K562 (cell line): ENCODE data around the gene PRELID1. TPM values are rescaled to one million over a fixed set of nuclear protein-coding genes. Genes with fewer than 3 reads are reported as not detected.

Source experiments
- ATAC-seq: fragments of 200-7000 bp; cut with Tn5 transposase; 3 replicates; pipeline ENCODE4 v1.9.1; 2020; ENCODE audit warnings: moderate library complexity
- BruUV-seq: library from RNA; stranded (reverse); fragments of 400-500 nt; replicated peaks from 2 replicates; lab custom pipeline; 2021; lab: Mats Ljungman, UMichigan
- CTCF ChIA-PET: fragments of 300-600 bp; formaldehyde crosslinking; extraction: SDS; loops from one replicate; lab custom pipeline; 2021; ENCODE audit warnings: low intra/inter-chr PET ratio; lab: Yijun Ruan, JAX
- POLR2A ChIA-PET: fragments of 300-600, 350-650 bp; sonication (Branson Sonifier 250); formaldehyde crosslinking; extraction: SDS; loops from one replicate; lab custom pipeline; 2021; ENCODE audit warnings: antibody characterized with exemption, inconsistent platforms; lab: Yijun Ruan, JAX
- DNase-seq, 4 experiments: peaks; one replicate each; pipeline versions ENCODE4 v3.0.0 to v3.0.0-alpha.2; 2011 to 2018; ENCODE audit warnings: low spot score in 3 of 4, mixed read lengths in 3 of 4; ENCODE audit errors: extremely low read depth in 1 of 4
- FAIRE-seq: peaks from 2 replicates; lab custom pipeline; 2011; peaks lifted over from hg19 to GRCh38; lab: Jason Lieb, UNC
- H2AFZ ChIP-seq: 2 replicates; pipeline ENCODE4 v1.6.0; 2011; ENCODE audit warnings: low read depth, low read length, control low read depth, inconsistent platforms
- H3K27ac ChIP-seq: fragments of 200-600 bp; 3 replicates; pipeline ENCODE4 v1.8.0; 2011; ENCODE audit warnings: low read depth, mild to moderate bottlenecking, control low read depth, inconsistent platforms, low read length, moderate library complexity, mixed read lengths; ENCODE audit errors: extremely low read depth
- H3K27me3 ChIP-seq, 2 experiments: fragments of 300-600 bp in 1 of 2; 2 replicates in 1 of 2; 3 replicates in 1 of 2; pipeline versions ENCODE4 v1.6.0 to v1.8.0; 2011; ENCODE audit warnings: inconsistent platforms in 2 of 2, low read length in 2 of 2, mild to moderate bottlenecking in 1 of 2, mixed read lengths in 1 of 2, moderate library complexity in 1 of 2; ENCODE audit not compliant: control insufficient read depth in 2 of 2, insufficient read depth in 2 of 2
- H3K36me3 ChIP-seq: fragments of 300-600 bp; 3 replicates; pipeline ENCODE4 v1.8.0; 2011; ENCODE audit warnings: mild to moderate bottlenecking, low read length, inconsistent platforms; ENCODE audit not compliant: control insufficient read depth, insufficient read depth
- H3K4me1 ChIP-seq, 2 experiments: fragments of 200-600 bp in 1 of 2; replicated peaks in 1 of 2; 2 replicates in 1 of 2; 3 replicates in 1 of 2; pipeline versions ENCODE4 v1.5.1 to v1.8.0; 2011; ENCODE audit warnings: inconsistent platforms in 2 of 2, low read length in 2 of 2, mild to moderate bottlenecking in 1 of 2, mixed read lengths in 1 of 2, moderate library complexity in 1 of 2; ENCODE audit not compliant: control insufficient read depth in 2 of 2, insufficient read depth in 2 of 2
- H3K4me2 ChIP-seq: 2 replicates; pipeline ENCODE4 v1.6.1; 2011; ENCODE audit warnings: low read length, control low read depth, inconsistent platforms, mixed read lengths; ENCODE audit not compliant: insufficient read depth
- H3K4me3 ChIP-seq: fragments of 200-600 bp; sonication (generic), shearing (Covaris generic); 2 replicates; pipeline ENCODE4 v1.5.1; 2016; ENCODE audit warnings: control low read depth, inconsistent platforms
- H3K79me2 ChIP-seq: fragments of 200-600 bp; 3 replicates; pipeline ENCODE4 v1.8.0; 2011; ENCODE audit warnings: low read length, inconsistent platforms; ENCODE audit not compliant: control insufficient read depth, insufficient read depth
- H3K9ac ChIP-seq, 2 experiments: 2 replicates each; pipeline versions ENCODE4 v1.6.0 to v1.6.1; 2011; ENCODE audit warnings: low read depth in 2 of 2, low read length in 2 of 2, control low read depth in 1 of 2, inconsistent platforms in 1 of 2, mild to moderate bottlenecking in 1 of 2, mixed read lengths in 1 of 2; ENCODE audit not compliant: insufficient read depth in 1 of 2
- H3K9me1 ChIP-seq: one replicate; pipeline ENCODE4 v1.6.0; 2011; ENCODE audit warnings: inconsistent platforms, mild to moderate bottlenecking, low read length, moderate library complexity; ENCODE audit not compliant: control insufficient read depth, insufficient read depth
- H3K9me3 ChIP-seq: replicated peaks from 2 replicates; pipeline ENCODE4 v1.5.1; 2011; ENCODE audit warnings: low read depth, low read length, inconsistent platforms; ENCODE audit not compliant: control insufficient read depth, insufficient read depth
- H4K20me1 ChIP-seq: replicated peaks from 2 replicates; pipeline ENCODE4 v1.6.1; 2011; ENCODE audit warnings: low read length, inconsistent platforms, mixed read lengths; ENCODE audit not compliant: control insufficient read depth, insufficient read depth
- CHD2 ChIP-seq: IDR thresholded peaks from 2 replicates; pipeline ENCODE4 v1.6.1; 2011; ENCODE audit warnings: low read depth, low read length
- PRMT5 ChIP-seq: sonication (generic); formaldehyde crosslinking; IDR thresholded peaks from 2 replicates; pipeline ENCODE4 v1.5.0; 2020; ENCODE audit warnings: missing genetic modification reagents
- RHOXF2B ChIP-seq: fragments of 250-450 bp; sonication (Bioruptor Pico); conservative IDR thresholded peaks from 2 replicates; pipeline ENCODE4 v1.5.1; 2021
- SUPT5H ChIP-seq: fragments of 450-650 bp; IDR thresholded peaks from 2 replicates; pipeline ENCODE4 v1.6.1; 2016
- TBP ChIP-seq: optimal IDR thresholded peaks from 2 replicates; pipeline ENCODE3; 2011; ENCODE audit warnings: low read depth, low read length, improper control_type of control experiment
- ZNF699 ChIP-seq: fragments of 250-450 bp; sonication (Bioruptor Pico); IDR thresholded peaks from 2 replicates; pipeline ENCODE4 v1.8.0; 2021; ENCODE audit warnings: mild to moderate bottlenecking, moderate library complexity; ENCODE audit not compliant: insufficient replicate concordance
- ZNF830 ChIP-seq: fragments of 250-450 bp; sonication (Bioruptor Pico); IDR thresholded peaks from 2 replicates; pipeline ENCODE4 v1.5.0; 2021; ENCODE audit warnings: mild to moderate bottlenecking
- WGBS: fragments of 100-300 bp; shearing (Covaris generic); methylation state at CpG from one replicate; pipeline ENCODE4 v1.1.6; 2016; ENCODE audit warnings: low coverage, mixed read lengths; ENCODE audit not compliant: insufficient coverage; ENCODE audit errors: missing lambda C conversion rate; 5-methylcytosine and 5-hydroxymethylcytosine counted together
- in situ Hi-C: fragments of 300-500 bp; cut with MboI; formaldehyde crosslinking; loops from 4 replicates; pipeline ENCODE4 v1.15.0; 2018; ENCODE audit warnings: inconsistent platforms, mixed read lengths
- intact Hi-C: fragments of 100-400 bp; cut with micrococcal nuclease; formaldehyde crosslinking; loops from 2 replicates; pipeline ENCODE4 v1.14.2; 2022
- polyA plus RNA-seq, 8 experiments: library from polyadenylated mRNA; depleted of rRNA in 4 of 8; stranded (reverse) in 5 of 8; unstranded in 3 of 8; fragments of >200 nt; fragmentation: Nextera tagmentation in 2 of 8; fragmentation: Illumina TruSeq in 1 of 8; extraction: Ambion mirVana in 2 of 8; extraction: Trizol in 1 of 8; gene quantifications; 2 replicates each; pipeline versions ENCODE4 v1.2.1 to v1.2.3, GENCODE V29; 2011 to 2014; ENCODE audit warnings: inconsistent platforms in 1 of 8, missing spikeins in 1 of 8
- total RNA-seq, 7 experiments: library from RNA; depleted of rRNA in 6 of 7; stranded (reverse); fragments of >200 nt in 6 of 7; fragmentation: Illumina TruSeq in 2 of 7; extraction: Trizol in 2 of 7; gene quantifications; 2 replicates each; pipeline versions ENCODE4 v1.2.1 to v1.2.3, GENCODE V29; 2011 to 2021; ENCODE audit warnings: low replicate concordance in 1 of 7

PRELID1 gene
- total and polyA plus RNA-seq, 9 of the 15 experiments (the other 6 are each of a cell fraction or from before 2014, with no cell fraction given) = 40.1 to 484 (median 340) TPM

DNA sequence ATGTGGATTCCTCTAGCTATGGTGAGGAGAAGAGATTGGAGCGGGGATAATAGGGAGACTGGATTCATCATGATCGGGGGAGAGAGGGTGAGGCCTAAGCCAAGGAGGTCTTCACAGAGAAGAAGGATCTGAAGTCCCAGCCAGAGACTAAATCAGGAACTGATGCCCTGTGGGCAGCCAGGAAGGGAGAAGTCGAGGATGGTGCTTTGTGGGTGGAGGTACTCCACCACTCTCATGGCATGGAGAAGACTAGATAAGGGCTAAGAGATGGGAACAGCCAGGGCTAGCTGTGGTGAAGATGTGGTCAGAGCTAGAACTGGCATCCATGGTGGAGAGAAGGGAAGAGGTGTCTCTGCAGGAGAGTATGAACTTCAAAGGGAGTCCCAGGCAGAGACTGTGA is 51.1 kb downstream of the PRELID1 start:
- peaks cover 7% of the 10 kb centered on the region; the same call in 1 of the 3 replicates for H3K36me3 ChIP-seq
- no peak overlapping the region for H3K9ac ChIP-seq
- ChIA-PET CTCF (no interaction called here), POLR2A (no interaction called here)
- H2AFZ ChIP-seq = no peak overlapping the region
- ATAC-seq (no peak), FAIRE-seq (no peak), DNase-seq (no peak)
- H3K27ac ChIP-seq = no peak overlapping the region
- TF ChIP-seq PRMT5 (CRISPR knock-in tag) = no peak
- no peak for TF ChIP-seq ZNF699 (CRISPR knock-in tag)
- no peak for TF ChIP-seq CHD2
- TF ChIP-seq ZNF830 (CRISPR knock-in tag) = no peak
- no peak for TF ChIP-seq TBP
- no peak for TF ChIP-seq RHOXF2B (CRISPR knock-in tag)
- TF ChIP-seq SUPT5H = no peak
- H3K4me1 ChIP-seq = peaks cover 10 to 37% of the 10 kb centered on the region in 2 experiments; a peak in 4 of 5 replicates
- no peak overlapping the region for H3K4me2 ChIP-seq
- H3K4me3 ChIP-seq = no peak overlapping the region
- H3K27me3 ChIP-seq = no peaks in the 10 kb centered on the region
- 0 out of 2 replicates have a peak, but pooled peaks cover 3% of the 10 kb centered on the region for H3K9me3 ChIP-seq
- peaks cover 18% of the 10 kb centered on the region for H3K79me2 ChIP-seq
- WGBS = 50% methylated on average over 2 of the region's 3 CpGs
- in situ Hi-C loops = no loop called here
- BruUV-seq = no TSS peak
- intact Hi-C loops = no loop called here
- no peaks in the 10 kb centered on the region for H3K9me1 ChIP-seq
- H4K20me1 ChIP-seq = no peaks in the 10 kb centered on the region
